D721Med (cell line): ENCODE results near the gene MUC6.

Experiments used
- DNase-seq: peaks from one replicate; pipeline ENCODE4 v3.0.0; 2011; ENCODE audit warnings: low spot score; ENCODE audit not compliant: insufficient read length
- FAIRE-seq: peaks from 2 replicates; lab custom pipeline; 2011; peaks lifted over from hg19 to GRCh38; lab: Jason Lieb, UNC
- CTCF ChIP-seq: IDR thresholded peaks from 2 replicates; pipeline ENCODE4 v1.5.1; 2012; ENCODE audit warnings: mild to moderate bottlenecking, control low read depth; ENCODE audit not compliant: insufficient read depth; ENCODE audit errors: missing control alignments

The MUC6 gene

GRCh38 chr11:1039481-1040427 lies 3.2 kb upstream of the MUC6 start:
- no peak for TF ChIP-seq CTCF
- FAIRE-seq (no peak), DNase-seq (no peak)

GRCh38 chr11:1038921-1039320 lies 2.4 kb upstream of the MUC6 start:
- FAIRE-seq: no peak
- TF ChIP-seq CTCF: no peak

GRCh38 chr11:1038361-1038760 lies 1.8 kb upstream of the MUC6 start:
- DNase-seq (no peak), FAIRE-seq (no peak)
- no peak for TF ChIP-seq CTCF

More at GRCh38 chr11:1038921-1039320, 2.4 kb upstream of the MUC6 start:
- no peak for DNase-seq

DNA sequence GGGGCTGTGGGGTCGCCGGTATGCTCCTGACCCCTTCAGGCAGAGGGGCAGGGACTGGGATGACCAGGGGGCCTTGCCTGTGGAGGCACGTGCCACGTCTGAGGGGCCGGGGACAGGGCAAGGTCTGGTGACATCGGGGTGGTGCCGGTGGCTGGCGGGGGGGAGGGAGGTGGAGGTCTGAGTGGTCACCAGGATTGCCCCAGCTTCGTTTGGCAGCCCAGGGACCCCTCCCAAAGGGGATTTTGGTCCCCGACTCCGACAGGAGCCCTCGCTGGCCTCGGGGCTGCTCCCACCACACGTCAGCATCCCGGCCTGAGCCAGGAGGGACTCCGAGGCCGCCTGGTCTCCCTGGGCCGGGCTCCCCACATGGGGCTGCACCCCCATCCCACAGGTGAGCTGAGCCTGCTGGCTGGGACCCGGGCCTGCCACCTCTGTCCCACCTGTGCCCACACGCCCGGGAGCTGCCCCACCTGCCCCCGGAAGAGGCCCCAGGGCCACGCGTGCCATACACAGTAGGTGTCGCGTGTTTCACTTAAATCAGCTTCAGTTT lies 1.1 kb upstream of the MUC6 start:
- no peak for TF ChIP-seq CTCF
- DNase-seq (no peak), FAIRE-seq (no peak)

- TF ChIP-seq CTCF: no peak
- no peak for DNase-seq
- no peak for FAIRE-seq
Observed at GRCh38 chr11:1036931-1037330, 413 bp upstream of the MUC6 start.

GRCh38 chr11:1035577-1036283 lies 788 bp downstream of the MUC6 start:
- no peak for TF ChIP-seq CTCF
- DNase-seq: no peak
- FAIRE-seq: no peak
